ENCODE results near the gene DENND2A.
"Not testable (repeated sequence)": the region's sequence is repeated elsewhere in the genome, so short reads cannot be mapped to it uniquely, and the experiment has no call there.

DENND2A gene

DNA sequence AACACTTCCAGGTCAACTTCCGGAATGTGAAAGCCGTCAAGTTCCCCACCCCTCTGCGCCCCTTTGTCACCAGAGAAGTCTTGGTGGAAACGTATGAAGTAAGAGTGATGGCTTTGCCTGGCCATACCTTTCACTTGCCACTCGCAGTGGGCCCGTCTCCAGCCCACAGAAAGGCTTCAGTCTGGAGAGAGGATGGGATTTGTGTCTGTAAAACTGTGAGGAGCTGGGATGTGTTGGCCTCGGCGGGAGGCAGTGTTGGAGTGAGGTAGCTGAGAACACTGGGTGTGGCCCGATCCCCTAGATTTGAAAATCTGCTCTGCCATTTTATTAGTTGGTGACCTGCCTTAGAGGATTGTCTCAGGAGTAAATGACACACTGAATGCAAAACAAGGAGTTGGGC lies 38.6 kb upstream of the DENND2A start:
- Histone ChIP-seq H3K27ac (ENCODE audit: low read length) (no peak overlapping the region), H3K9me3 (ENCODE audit: insufficient read depth, low read depth, low read length) (no peaks in the 10 kb centered on the region), H3K27me3 (ENCODE audit: insufficient read depth, low read length) (peaks cover 4% of the 10 kb centered on the region), H3K4me3 (ENCODE audit: low read length) (no peak overlapping the region), H3K4me1 (ENCODE audit: insufficient read depth, low read length) (no peaks in the 10 kb centered on the region), H3K36me3 (ENCODE audit: insufficient read depth, low read depth, low read length) (no peaks in the 10 kb centered on the region), H3K9ac (ENCODE audit: low read depth, low read length) (no peak overlapping the region)

DNA sequence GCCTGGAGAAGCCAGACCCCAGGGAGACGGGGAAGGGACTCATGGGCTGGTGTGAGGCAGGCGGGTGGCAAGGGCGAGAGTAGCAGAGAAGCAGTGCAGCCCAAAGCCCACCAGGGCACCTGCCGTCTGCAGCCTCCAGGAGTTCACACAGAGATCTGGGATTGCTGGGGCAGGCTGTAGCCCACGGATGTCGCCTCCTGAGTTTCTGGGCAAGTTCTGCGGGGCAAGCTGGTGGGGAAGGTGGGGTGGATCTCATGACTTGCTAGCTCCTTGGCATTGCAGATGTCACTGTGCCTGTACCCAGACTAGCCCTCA lies 38.2 kb upstream of the DENND2A start:
- no peak overlapping the region for H3K4me3 ChIP-seq (ENCODE audit: low read length)
- H3K27me3 ChIP-seq (ENCODE audit: insufficient read depth, low read length): peaks cover 8% of the 10 kb centered on the region
- no peaks in the 10 kb centered on the region for H3K4me1 ChIP-seq (ENCODE audit: insufficient read depth, low read length)
- no peaks in the 10 kb centered on the region for H3K36me3 ChIP-seq (ENCODE audit: insufficient read depth, low read depth, low read length)
- H3K9me3 ChIP-seq (ENCODE audit: insufficient read depth, low read depth, low read length): no peaks in the 10 kb centered on the region
- H3K9ac ChIP-seq (ENCODE audit: low read depth, low read length): no peak overlapping the region
- no peak overlapping the region for H3K27ac ChIP-seq (ENCODE audit: low read length)

DNA sequence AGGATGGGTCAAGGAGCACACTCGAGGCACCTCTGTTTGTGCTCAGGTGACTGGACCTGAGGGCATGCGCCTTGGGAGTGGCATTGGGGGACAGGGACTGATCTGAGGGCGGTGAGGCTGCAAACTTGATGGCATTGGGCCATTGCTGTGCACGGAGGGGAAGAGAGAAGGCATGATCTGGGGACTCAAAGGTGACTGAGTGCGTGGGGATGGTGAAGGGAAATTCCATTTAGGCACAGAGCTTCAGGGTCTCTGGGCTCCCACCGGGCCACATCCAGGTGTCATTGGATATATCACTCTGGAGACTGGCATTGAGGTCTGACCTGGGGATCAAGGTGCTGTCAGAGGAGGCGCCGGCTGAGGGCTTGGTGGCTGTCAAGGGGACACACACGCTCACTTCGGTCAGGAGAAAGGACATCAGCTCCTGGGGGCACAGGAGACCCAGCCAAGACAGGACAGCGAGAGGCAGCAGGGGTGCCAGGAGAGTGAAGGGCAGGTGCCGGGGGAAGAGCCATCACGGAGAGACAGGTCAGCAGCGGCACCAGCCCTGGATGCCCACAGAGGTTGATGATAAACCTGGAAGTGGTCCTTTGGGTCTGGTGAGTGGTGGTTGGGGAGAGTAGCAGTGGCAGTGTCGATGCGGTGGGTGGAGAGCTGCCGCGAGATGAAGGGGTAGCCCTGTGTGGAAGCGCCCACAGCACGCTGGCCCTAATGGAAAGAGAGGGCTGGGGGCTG lies 37.6 kb upstream of the DENND2A start:
- Histone ChIP-seq H3K9ac (ENCODE audit: low read depth, low read length) (no peak overlapping the region), H3K27ac (ENCODE audit: low read length) (no peak overlapping the region), H3K27me3 (ENCODE audit: insufficient read depth, low read length) (peaks cover 13% of the 10 kb centered on the region), H3K9me3 (ENCODE audit: insufficient read depth, low read depth, low read length) (no peaks in the 10 kb centered on the region), H3K4me1 (ENCODE audit: insufficient read depth, low read length) (no peaks in the 10 kb centered on the region), H3K4me3 (ENCODE audit: low read length) (no peak overlapping the region), H3K36me3 (ENCODE audit: insufficient read depth, low read depth, low read length) (no peaks in the 10 kb centered on the region)

DNA sequence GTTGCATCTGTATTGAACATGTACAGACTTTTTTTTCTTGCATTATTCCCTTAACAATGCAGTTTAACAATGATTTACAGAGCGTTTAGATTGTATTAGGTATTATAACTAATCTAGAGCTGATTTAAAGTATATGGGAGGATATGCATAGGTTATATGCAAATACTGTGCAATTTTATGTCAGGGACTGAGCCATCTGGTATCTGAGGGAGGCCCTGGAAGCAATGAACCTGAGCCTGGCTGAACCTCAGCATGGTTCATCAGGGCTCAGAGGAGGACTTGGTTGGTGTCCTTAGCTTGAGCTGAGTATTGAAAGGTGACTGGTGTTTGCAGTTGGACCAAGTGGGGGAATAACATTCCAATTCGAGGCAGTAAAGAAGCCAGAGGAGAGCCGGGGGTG lies 36.9 kb upstream of the DENND2A start:
- H3K27me3 ChIP-seq (ENCODE audit: insufficient read depth, low read length): peaks cover 16% of the 10 kb centered on the region
- H3K9me3 ChIP-seq (ENCODE audit: insufficient read depth, low read depth, low read length): no peaks in the 10 kb centered on the region
- no peaks in the 10 kb centered on the region; the same call in 1 of the 2 replicates for H3K4me1 ChIP-seq (ENCODE audit: insufficient read depth, low read length)
- no peaks in the 10 kb centered on the region for H3K36me3 ChIP-seq (ENCODE audit: insufficient read depth, low read depth, low read length)
- H3K27ac ChIP-seq (ENCODE audit: low read length): no peak overlapping the region
- no peak overlapping the region for H3K9ac ChIP-seq (ENCODE audit: low read depth, low read length)
- no peak overlapping the region for H3K4me3 ChIP-seq (ENCODE audit: low read length)

DNA sequence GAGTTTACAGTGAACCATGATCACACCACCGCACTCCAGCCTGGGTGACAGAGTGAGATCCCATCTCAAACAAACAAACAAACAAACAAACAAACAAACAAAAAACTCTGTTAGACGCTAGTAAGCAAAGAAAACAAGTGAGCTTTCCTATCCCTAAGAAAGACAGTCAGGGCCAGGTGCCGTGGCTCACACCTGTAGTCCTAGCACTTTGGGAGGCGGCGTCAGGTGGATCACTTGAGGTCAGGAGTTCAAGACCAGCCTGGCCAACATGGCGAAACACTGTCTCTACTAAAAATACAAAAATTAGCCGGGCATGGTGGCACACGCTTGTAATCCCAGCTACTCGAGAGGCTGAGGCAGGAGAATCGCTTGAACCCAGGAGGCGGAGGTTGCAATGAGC lies 36.3 kb upstream of the DENND2A start:
- H3K9me3 ChIP-seq (ENCODE audit: insufficient read depth, low read depth, low read length); H3K4me3 ChIP-seq (ENCODE audit: low read length); H3K27ac ChIP-seq (ENCODE audit: low read length); H3K9ac ChIP-seq (ENCODE audit: low read depth, low read length); H3K4me1 ChIP-seq (ENCODE audit: insufficient read depth, low read length); H3K36me3 ChIP-seq (ENCODE audit: insufficient read depth, low read depth, low read length): not testable (repeated sequence)
- H3K27me3 ChIP-seq (ENCODE audit: insufficient read depth, low read length): peaks cover 22% of the 10 kb centered on the region

DNA sequence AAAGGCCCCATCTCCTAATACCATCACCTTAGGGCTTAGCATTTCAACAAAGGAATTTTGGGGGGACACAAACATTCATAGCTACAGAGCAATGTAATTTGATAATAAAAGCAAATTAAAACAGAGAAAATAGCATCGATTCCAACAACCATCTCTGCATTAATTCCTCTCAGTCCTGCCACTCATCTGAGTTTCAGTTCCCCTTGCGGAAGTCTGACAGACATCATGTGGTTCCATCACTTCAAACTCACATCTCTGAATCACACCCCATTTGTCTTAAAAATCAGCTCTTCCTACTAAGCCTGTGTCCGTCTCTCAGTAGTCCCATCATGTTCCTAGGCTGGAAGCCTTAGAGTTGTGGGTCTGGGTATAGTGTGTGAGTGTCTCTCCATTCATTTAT lies 35.7 kb upstream of the DENND2A start:
- no peaks in the 10 kb centered on the region for H3K36me3 ChIP-seq (ENCODE audit: insufficient read depth, low read depth, low read length)
- no peak overlapping the region for H3K9ac ChIP-seq (ENCODE audit: low read depth, low read length)
- H3K27me3 ChIP-seq (ENCODE audit: insufficient read depth, low read length): peaks cover 24% of the 10 kb centered on the region
- H3K4me3 ChIP-seq (ENCODE audit: low read length): no peak overlapping the region
- no peak overlapping the region for H3K27ac ChIP-seq (ENCODE audit: low read length)
- no peaks in the 10 kb centered on the region for H3K9me3 ChIP-seq (ENCODE audit: insufficient read depth, low read depth, low read length)
- peaks cover 4% of the 10 kb centered on the region; the same call in 1 of the 2 replicates for H3K4me1 ChIP-seq (ENCODE audit: insufficient read depth, low read length)

DNA sequence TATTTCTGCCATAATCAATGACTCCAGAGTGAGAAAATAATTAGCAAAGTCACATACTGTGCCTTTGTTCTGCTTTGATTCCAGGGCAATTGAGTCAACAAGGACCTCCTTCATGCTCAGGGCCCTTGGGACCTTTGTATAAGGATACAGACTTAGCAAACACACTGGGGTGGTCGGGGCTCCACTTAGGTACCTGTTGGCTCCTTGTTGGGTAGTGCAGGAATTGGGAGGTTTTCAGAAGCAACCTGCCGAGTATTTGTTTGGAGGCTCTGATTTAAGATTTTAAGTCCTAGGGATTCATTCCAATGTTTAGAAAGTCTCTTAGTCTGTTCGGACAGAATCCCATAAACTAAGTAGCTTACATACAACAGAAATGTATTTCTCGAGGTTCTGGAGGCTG lies 35.1 kb upstream of the DENND2A start:
- Histone ChIP-seq H3K27me3 (ENCODE audit: insufficient read depth, low read length) (peaks cover 24% of the 10 kb centered on the region), H3K4me1 (ENCODE audit: insufficient read depth, low read length) (peaks cover 4% of the 10 kb centered on the region; the same call in 1 of the 2 replicates), H3K36me3 (ENCODE audit: insufficient read depth, low read depth, low read length) (no peaks in the 10 kb centered on the region), H3K9me3 (ENCODE audit: insufficient read depth, low read depth, low read length) (no peaks in the 10 kb centered on the region), H3K9ac (ENCODE audit: low read depth, low read length) (no peak overlapping the region), H3K4me3 (ENCODE audit: low read length) (no peak overlapping the region), H3K27ac (ENCODE audit: low read length) (no peak overlapping the region)

DNA sequence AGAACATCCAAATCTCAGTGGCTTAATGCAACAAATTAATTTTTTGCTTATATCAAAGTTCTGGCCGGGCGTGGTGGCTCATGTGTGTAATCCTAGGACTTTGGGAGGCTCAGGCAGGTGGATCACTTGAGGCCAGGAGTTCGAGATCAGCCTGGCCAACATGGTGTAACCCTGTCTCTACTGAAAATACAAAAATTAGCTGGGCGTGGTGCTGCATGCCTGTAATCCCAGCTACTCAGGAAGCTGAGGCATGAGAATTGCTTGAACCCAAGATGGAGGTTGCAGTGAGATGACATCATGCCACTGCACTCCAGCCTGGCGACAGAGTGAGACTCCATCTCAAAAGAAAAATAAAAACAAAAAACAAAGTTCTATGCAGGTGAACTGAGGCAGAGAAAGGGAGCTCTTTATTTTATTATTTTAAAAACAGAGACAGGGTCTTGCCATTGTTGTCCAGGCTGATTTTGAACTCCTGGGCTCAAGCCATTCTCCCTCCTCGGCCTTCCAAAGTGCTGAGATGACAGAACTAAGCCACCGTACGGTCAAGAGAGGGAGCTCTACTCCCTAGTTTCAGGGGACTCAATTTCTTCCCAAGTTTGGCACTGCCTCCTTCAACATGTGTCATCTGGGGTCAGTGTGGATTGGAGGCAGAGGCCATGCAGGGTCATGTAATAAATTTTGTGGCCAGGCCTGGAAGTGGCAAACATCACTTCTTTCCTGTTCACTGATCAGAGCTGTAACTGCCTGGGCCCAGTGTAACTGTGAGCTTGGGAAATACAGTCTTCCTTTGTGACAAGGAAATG lies 34.5 kb upstream of the DENND2A start:
- Histone ChIP-seq H3K4me1 (ENCODE audit: insufficient read depth, low read length) (peaks cover 4% of the 10 kb centered on the region; the same call in 1 of the 2 replicates), H3K36me3 (ENCODE audit: insufficient read depth, low read depth, low read length) (no peaks in the 10 kb centered on the region), H3K9ac (ENCODE audit: low read depth, low read length) (no peak overlapping the region), H3K27ac (ENCODE audit: low read length) (no peak overlapping the region), H3K27me3 (ENCODE audit: insufficient read depth, low read length) (peaks cover 24% of the 10 kb centered on the region), H3K4me3 (ENCODE audit: low read length) (no peak overlapping the region), H3K9me3 (ENCODE audit: insufficient read depth, low read depth, low read length) (no peaks in the 10 kb centered on the region)

DNA sequence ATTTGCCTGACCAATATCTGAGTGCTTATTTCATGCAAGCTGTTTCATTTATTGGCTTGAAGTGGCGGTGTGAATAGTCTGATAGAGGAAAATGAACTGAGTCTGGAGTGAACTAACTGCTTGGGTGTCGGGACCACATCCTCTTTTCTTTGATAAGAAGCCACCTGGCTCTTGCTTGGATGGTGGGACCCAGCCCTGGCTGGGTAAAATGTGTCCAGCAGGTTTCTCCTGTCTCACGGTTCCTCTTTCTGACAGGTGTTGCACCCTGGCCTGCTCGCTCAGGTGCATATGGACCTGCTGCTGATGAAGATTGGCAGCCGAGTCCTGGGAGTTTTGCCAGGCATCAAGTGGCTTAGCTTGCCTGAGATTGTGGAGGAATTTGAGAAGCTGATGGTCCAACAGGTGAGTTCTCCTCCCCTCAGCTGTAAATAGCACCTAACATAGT lies 33.8 kb upstream of the DENND2A start:
- H3K27ac ChIP-seq (ENCODE audit: low read length): no peak overlapping the region
- H3K9ac ChIP-seq (ENCODE audit: low read depth, low read length): no peak overlapping the region

DNA sequence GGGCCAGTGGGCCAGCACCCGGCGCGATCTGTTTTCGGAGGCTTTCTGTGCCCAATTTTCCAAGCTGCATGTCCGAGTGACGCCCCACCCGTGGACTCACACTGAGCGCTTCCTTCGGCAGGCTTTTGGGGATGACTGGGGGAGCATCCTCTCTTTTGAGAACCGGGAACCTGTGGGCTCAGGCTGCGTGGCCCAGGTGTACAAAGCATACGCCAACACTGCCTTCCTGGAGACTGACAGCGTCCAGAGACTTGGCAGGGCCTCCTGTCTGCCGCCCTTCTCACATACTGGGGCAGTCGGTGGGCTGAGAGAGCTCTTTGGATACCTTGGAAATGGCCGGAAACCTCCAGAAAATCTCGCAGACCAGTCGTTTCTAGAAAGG lies 33.2 kb upstream of the DENND2A start:
- no peaks in the 10 kb centered on the region for H3K36me3 ChIP-seq (ENCODE audit: insufficient read depth, low read depth, low read length)
- H3K4me3 ChIP-seq (ENCODE audit: low read length): peak overlapping the region; percentile 79
- H3K4me1 ChIP-seq (ENCODE audit: insufficient read depth, low read length): peaks cover 4% of the 10 kb centered on the region; the same call in 1 of the 2 replicates
- no peaks in the 10 kb centered on the region for H3K9me3 ChIP-seq (ENCODE audit: insufficient read depth, low read depth, low read length)
- H3K27me3 ChIP-seq (ENCODE audit: insufficient read depth, low read length): peaks cover 24% of the 10 kb centered on the region
- H3K27ac ChIP-seq (ENCODE audit: low read length): no peak overlapping the region
- H3K9ac ChIP-seq (ENCODE audit: low read depth, low read length): no peak overlapping the region

More for the DNA sequence above, 33.8 kb upstream of the DENND2A start:
- no peaks in the 10 kb centered on the region for H3K36me3 ChIP-seq (ENCODE audit: insufficient read depth, low read depth, low read length)
- no peak overlapping the region for H3K4me3 ChIP-seq (ENCODE audit: low read length)
- no peaks in the 10 kb centered on the region for H3K9me3 ChIP-seq (ENCODE audit: insufficient read depth, low read depth, low read length)
- peaks cover 24% of the 10 kb centered on the region for H3K27me3 ChIP-seq (ENCODE audit: insufficient read depth, low read length)
- H3K4me1 ChIP-seq (ENCODE audit: insufficient read depth, low read length): peaks cover 4% of the 10 kb centered on the region; the same call in 1 of the 2 replicates

DNA sequence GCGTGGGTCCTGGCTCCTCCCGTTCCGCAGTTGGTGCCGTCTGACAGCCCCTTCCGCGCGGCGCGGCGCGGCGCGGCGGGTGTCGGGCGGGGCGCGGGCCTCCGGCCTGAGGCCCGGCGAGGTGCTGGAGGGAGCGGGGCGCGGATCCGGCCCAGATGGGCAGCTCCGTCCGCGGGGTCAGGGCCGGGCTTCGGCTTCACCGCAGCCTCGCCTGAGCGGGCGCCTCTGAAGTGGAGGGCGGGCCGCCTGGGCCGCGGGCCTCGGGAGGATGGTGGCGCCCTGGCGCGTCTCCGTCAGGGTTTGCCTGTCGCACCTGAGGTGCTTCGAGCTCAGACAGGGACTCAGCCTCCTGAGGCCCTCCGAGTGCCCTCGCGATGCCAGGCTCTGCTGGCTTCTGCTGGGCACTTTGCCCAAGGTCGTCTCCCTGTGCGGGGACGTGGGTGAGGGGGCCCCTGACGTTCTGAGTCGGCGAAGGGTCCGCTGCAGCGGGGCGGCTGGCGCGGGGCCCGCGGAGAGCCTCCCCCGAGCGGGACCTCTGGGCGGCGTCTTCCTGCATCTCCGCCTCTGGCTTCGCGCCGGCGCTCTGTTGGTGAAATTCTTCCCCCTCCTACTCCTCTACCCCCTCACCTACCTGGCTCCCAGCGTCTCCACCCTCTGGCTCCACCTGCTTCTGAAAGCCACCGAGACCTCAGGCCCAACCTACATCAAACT lies 32.6 kb upstream of the DENND2A start:
- Histone ChIP-seq H3K36me3 (ENCODE audit: insufficient read depth, low read depth, low read length) (no peaks in the 10 kb centered on the region), H3K4me1 (ENCODE audit: insufficient read depth, low read length) (peaks cover 4% of the 10 kb centered on the region; the same call in 1 of the 2 replicates), H3K9ac (ENCODE audit: low read depth, low read length) (peak overlapping the region; percentile 61; the same call in 1 of the 2 replicates), H3K27ac (ENCODE audit: low read length) (no peak overlapping the region), H3K4me3 (ENCODE audit: low read length) (peak overlapping the region; percentile 79), H3K27me3 (ENCODE audit: insufficient read depth, low read length) (peaks cover 24% of the 10 kb centered on the region), H3K9me3 (ENCODE audit: insufficient read depth, low read depth, low read length) (no peaks in the 10 kb centered on the region)

Measured in iPS-20b (cell line).